Measurements from ENCODE around the gene NR6A1. TPM values are rescaled to one million over a fixed set of nuclear protein-coding genes. Genes with fewer than 3 reads are reported as not detected.

Gene NR6A1
- total and polyA plus RNA-seq, 2 of the 8 experiments (the other 6 are each of a cell fraction or from before 2014, with no cell fraction given): 93.2 to 237 TPM

DNA sequence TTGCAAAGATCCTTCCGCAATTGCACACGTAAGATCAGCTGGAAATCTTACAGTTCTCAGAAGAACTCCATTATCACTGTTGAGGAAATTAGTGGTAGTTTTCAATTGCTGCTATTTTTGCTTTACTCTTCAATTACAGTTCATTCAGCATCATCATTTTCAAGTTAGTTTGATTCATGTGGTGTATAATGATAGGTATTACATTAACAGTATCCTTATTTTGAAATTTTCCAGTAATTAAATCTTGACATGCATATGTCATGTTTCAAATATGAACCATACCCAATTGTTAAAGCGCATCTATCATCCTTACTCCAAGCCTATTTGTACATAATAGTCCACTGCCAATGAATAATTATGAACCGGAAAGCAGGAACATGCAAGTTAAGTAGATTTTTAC, 60.3 kb downstream of the NR6A1 start (continued):
- TF ChIP-seq RXRA (IDR thresholded peaks at IDR 0.05; ENCODE audit: insufficient read depth, low read depth, low read length) (no peak), SUZ12 (IDR thresholded peaks at IDR 0.05; ENCODE audit: low read length) (no peak), RAD21 (IDR thresholded peaks at IDR 0.05 in 1 of 2, conservative IDR thresholded peaks at IDR 0.05 in 1 of 2; ENCODE audit: low read depth in 2 of 2, low read length in 2 of 2) (no peak), SP4 (IDR thresholded peaks at IDR 0.05; ENCODE audit: low read length) (no peak), RFX5 (IDR thresholded peaks at IDR 0.05; ENCODE audit: borderline replicate concordance, low read depth, low read length) (no peak), CHD1 (IDR thresholded peaks at IDR 0.05; ENCODE audit: low read depth, low read length) (no peak), KDM1A (IDR thresholded peaks at IDR 0.05; ENCODE audit: borderline replicate concordance, low read length) (no peak)

Data from H1 (cell line).